PC-3 (cell line): ENCODE data around the gene UROD. TPM values are rescaled to one million over a fixed set of nuclear protein-coding genes. Genes with fewer than 3 reads are reported as not detected.

Experiments
- ATAC-seq: fragments of 200-7000 bp; cut with Tn5 transposase; 2 replicates; pipeline ENCODE4 v1.9.1; 2020; ENCODE audit warnings: mild to moderate bottlenecking, moderate library complexity
- BruUV-seq: library from RNA; stranded (reverse); fragments of 400-500 nt; replicated peaks from 2 replicates; lab custom pipeline; 2021; lab: Mats Ljungman, UMichigan
- CTCF ChIA-PET: fragments of 300-600 bp; sonication (Branson Sonifier 250); formaldehyde crosslinking; loops from one replicate; lab custom pipeline; 2022; ENCODE audit warnings: antibody characterized with exemption; lab: Charles Lee
- POLR2A ChIA-PET: fragments of 300-600 bp; sonication (Branson Sonifier 250); formaldehyde crosslinking; loops from one replicate; lab custom pipeline; 2022; ENCODE audit warnings: antibody characterized with exemption; ENCODE audit not compliant: unreplicated experiment; lab: Charles Lee
- DNase-seq: peaks from one replicate; pipeline ENCODE4 v3.0.0-alpha.2; 2015
- H2AFZ ChIP-seq: fragments of 300-600 bp; sonication (generic); 2 replicates; pipeline ENCODE4 v1.6.0; 2016; ENCODE audit warnings: antibody characterized with exemption, low read length
- H3F3A ChIP-seq: fragments of 300-600 bp; sonication (generic); one replicate; pipeline ENCODE4 v1.6.0; 2017; ENCODE audit warnings: antibody characterized with exemption, low read length, control low read depth, mild to moderate bottlenecking; ENCODE audit not compliant: unreplicated experiment
- H3K27ac ChIP-seq: fragments of 300-600 bp; sonication (generic); 2 replicates; pipeline ENCODE4 v1.5.1; 2016; ENCODE audit warnings: mild to moderate bottlenecking, low read length
- H3K27me3 ChIP-seq: fragments of 300-600 bp; sonication (generic); 2 replicates; pipeline ENCODE4 v1.6.1; 2016; ENCODE audit warnings: low read length, mixed read lengths
- H3K36me3 ChIP-seq: fragments of 300-600 bp; sonication (generic); 2 replicates; pipeline ENCODE4 v1.6.1; 2016; ENCODE audit warnings: low read depth, mixed run types, low read length, mixed read lengths
- H3K4me1 ChIP-seq: fragments of 300-600 bp; sonication (generic); 2 replicates; pipeline ENCODE4 v1.5.1; 2016; ENCODE audit warnings: low read length; ENCODE audit not compliant: insufficient read depth
- H3K4me2 ChIP-seq: fragments of 300-600 bp; sonication (generic); 2 replicates; pipeline ENCODE4 v1.6.0; 2016; ENCODE audit warnings: low read length
- H3K4me3 ChIP-seq: fragments of 300-600 bp; sonication (generic); 2 replicates; pipeline ENCODE4 v1.5.1; 2016; ENCODE audit warnings: mild to moderate bottlenecking, low read length, mixed read lengths
- H3K79me2 ChIP-seq: fragments of 300-600 bp; sonication (generic); 2 replicates; pipeline ENCODE4 v1.6.1; 2017; ENCODE audit warnings: low read length, mixed read lengths
- H3K9ac ChIP-seq: fragments of 300-600 bp; sonication (generic); 2 replicates; pipeline ENCODE4 v1.6.0; 2016; ENCODE audit warnings: mild to moderate bottlenecking, low read length
- H3K9me2 ChIP-seq: fragments of 300-600 bp; sonication (generic); replicated peaks from 2 replicates; pipeline ENCODE4 v1.6.1; 2016; ENCODE audit warnings: mixed run types, low read length, mixed read lengths
- H3K9me3 ChIP-seq: fragments of 300-600 bp; sonication (generic); 2 replicates; pipeline ENCODE4 v1.6.1; 2016; ENCODE audit warnings: low read length, mixed read lengths
- H4K20me1 ChIP-seq: fragments of 300-600 bp; sonication (generic); 2 replicates; pipeline ENCODE4 v1.6.1; 2016; ENCODE audit warnings: low read length, mixed read lengths
- EZH2 ChIP-seq: fragments of 300-600 bp; sonication (generic); IDR thresholded peaks from one replicate; pipeline ENCODE4 v1.6.1; 2017; ENCODE audit warnings: antibody characterized with exemption, mild to moderate bottlenecking, low read length; ENCODE audit not compliant: unreplicated experiment
- EZH2phosphoT487 ChIP-seq: fragments of 300-600 bp; sonication (generic); IDR thresholded peaks from 2 replicates; pipeline ENCODE4 v1.6.1; 2018; ENCODE audit warnings: mild to moderate bottlenecking, antibody characterized with exemption, low read length, borderline replicate concordance
- intact Hi-C: fragments of 100-400 bp; cut with micrococcal nuclease; formaldehyde crosslinking; loops from 2 replicates; pipeline ENCODE4 v1.9.0; 2023
- total RNA-seq: library from RNA; depleted of rRNA; stranded (reverse); fragments of >200 nt; gene quantifications from 2 replicates; pipeline ENCODE4 v1.2.3, GENCODE V29; 2014
- TF ChIP-seq, protein P1 (sequence below): fragments of 300-600 bp; sonication (generic); conservative IDR thresholded peaks from 2 replicates; pipeline ENCODE4 v1.5.1; 2017; ENCODE audit warnings: antibody characterized with exemption, low read depth, mild to moderate bottlenecking, low read length

The UROD gene
- total RNA-seq, 1 experiment from 2014 or later: 168 TPM

- TF ChIP-seq, protein P1, sequence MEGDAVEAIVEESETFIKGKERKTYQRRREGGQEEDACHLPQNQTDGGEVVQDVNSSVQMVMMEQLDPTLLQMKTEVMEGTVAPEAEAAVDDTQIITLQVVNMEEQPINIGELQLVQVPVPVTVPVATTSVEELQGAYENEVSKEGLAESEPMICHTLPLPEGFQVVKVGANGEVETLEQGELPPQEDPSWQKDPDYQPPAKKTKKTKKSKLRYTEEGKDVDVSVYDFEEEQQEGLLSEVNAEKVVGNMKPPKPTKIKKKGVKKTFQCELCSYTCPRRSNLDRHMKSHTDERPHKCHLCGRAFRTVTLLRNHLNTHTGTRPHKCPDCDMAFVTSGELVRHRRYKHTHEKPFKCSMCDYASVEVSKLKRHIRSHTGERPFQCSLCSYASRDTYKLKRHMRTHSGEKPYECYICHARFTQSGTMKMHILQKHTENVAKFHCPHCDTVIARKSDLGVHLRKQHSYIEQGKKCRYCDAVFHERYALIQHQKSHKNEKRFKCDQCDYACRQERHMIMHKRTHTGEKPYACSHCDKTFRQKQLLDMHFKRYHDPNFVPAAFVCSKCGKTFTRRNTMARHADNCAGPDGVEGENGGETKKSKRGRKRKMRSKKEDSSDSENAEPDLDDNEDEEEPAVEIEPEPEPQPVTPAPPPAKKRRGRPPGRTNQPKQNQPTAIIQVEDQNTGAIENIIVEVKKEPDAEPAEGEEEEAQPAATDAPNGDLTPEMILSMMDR: no peak
- TF ChIP-seq EZH2phosphoT487: no peak
- TF ChIP-seq EZH2: no peak
- ATAC-seq (no peak), DNase-seq (no peak)
- H4K20me1 ChIP-seq: no peaks in the 10 kb centered on the region
- no peak overlapping the region for H3K4me3 ChIP-seq
- no TSS peak for BruUV-seq
- H3K9ac ChIP-seq: no peak overlapping the region
- H3K4me1 ChIP-seq: no peaks in the 10 kb centered on the region
- POLR2A ChIA-PET: interaction anchor here (0.5 to 0.6 kb wide), 2 partner anchors 23 to 270 kb away, joined by 6 to 15 read pairs; no protein-coding TSS in a partner anchor
- no peak overlapping the region for H3K4me2 ChIP-seq
- no peaks in the 10 kb centered on the region for H3K9me2 ChIP-seq
- CTCF ChIA-PET: no interaction called here
- H3F3A ChIP-seq: no peaks in the 10 kb centered on the region
- H3K79me2 ChIP-seq: no peaks in the 10 kb centered on the region
- intact Hi-C loops: no loop called here
- no peaks in the 10 kb centered on the region for H3K27me3 ChIP-seq
- no peaks in the 10 kb centered on the region for H3K36me3 ChIP-seq
- no peak overlapping the region for H2AFZ ChIP-seq
- no peaks in the 10 kb centered on the region for H3K9me3 ChIP-seq
- H3K27ac ChIP-seq: no peak overlapping the region
These were observed 21.3 kb downstream of the UROD start for GRCh38 chr1:45033356-45033755.

- H3K36me3 ChIP-seq: no peaks in the 10 kb centered on the region
- intact Hi-C loops: no loop called here
- H2AFZ ChIP-seq: no peak overlapping the region
- ATAC-seq: no peak
- H3K4me2 ChIP-seq: no peak overlapping the region
- no peaks in the 10 kb centered on the region for H3K9me2 ChIP-seq
- no peaks in the 10 kb centered on the region for H3K27me3 ChIP-seq
- no TSS peak for BruUV-seq
- no peaks in the 10 kb centered on the region for H3K79me2 ChIP-seq
- H3F3A ChIP-seq: no peaks in the 10 kb centered on the region
- no peak for DNase-seq
- no peak overlapping the region for H3K4me3 ChIP-seq
- H4K20me1 ChIP-seq: no peaks in the 10 kb centered on the region
- H3K9me3 ChIP-seq: no peaks in the 10 kb centered on the region
- TF ChIP-seq, protein P1: no peak
- TF ChIP-seq EZH2phosphoT487 (no peak), EZH2 (no peak)
- POLR2A ChIA-PET: no interaction called here
- H3K4me1 ChIP-seq: no peaks in the 10 kb centered on the region
- CTCF ChIA-PET: no interaction called here
- H3K9ac ChIP-seq: no peak overlapping the region
- no peak overlapping the region for H3K27ac ChIP-seq
These were observed 23.7 kb downstream of the UROD start for GRCh38 chr1:45035631-45036301.

DNA sequence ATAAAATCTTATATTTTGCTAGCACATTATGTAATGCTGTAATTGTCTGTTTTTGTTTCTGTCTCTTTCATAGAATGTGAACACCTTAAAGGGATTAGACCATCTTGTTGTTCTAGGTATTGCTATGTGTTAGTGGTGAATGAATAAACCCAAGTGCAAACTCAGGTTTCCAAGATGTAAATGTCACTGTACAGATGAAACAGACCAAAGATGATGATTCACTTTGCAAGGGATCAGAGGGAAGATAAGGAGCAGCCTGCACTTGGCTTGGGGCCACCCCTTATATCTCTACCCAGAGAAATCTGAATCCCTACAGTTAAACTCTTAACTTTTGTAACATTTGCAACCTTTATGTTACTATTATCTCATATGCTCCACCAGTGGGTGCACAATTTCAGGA lies 25.4 kb downstream of the UROD start:
- POLR2A ChIA-PET: no interaction called here
- CTCF ChIA-PET: no interaction called here
- Histone ChIP-seq H3K36me3 (no peaks in the 10 kb centered on the region), H3K4me3 (no peak overlapping the region), H3F3A (no peaks in the 10 kb centered on the region), H3K79me2 (no peaks in the 10 kb centered on the region), H3K4me2 (no peak overlapping the region), H3K9ac (no peak overlapping the region), H3K27ac (no peak overlapping the region), H3K4me1 (no peaks in the 10 kb centered on the region), H3K9me2 (no peaks in the 10 kb centered on the region), H3K27me3 (no peaks in the 10 kb centered on the region), H4K20me1 (no peaks in the 10 kb centered on the region), H2AFZ (no peak overlapping the region), H3K9me3 (no peaks in the 10 kb centered on the region)
- DNase-seq (peak; percentile 28), ATAC-seq (0 out of 2 replicates have a peak, but pooled peaks have one; percentile 20)
- intact Hi-C loops: no loop called here
- no TSS peak for BruUV-seq
- TF ChIP-seq, protein P1: no peak
- TF ChIP-seq EZH2: no peak
- no peak for TF ChIP-seq EZH2phosphoT487
